ENCODE results near the gene GABBR2. TPM values are rescaled to one million over a fixed set of nuclear protein-coding genes. Genes with fewer than 3 reads are reported as not detected.

GABBR2 gene
- total and polyA plus RNA-seq, 9 of the 15 experiments (the other 6 are each of a cell fraction or from before 2014, with no cell fraction given): 0.15 to 1.9 (median 0.32) TPM

GRCh38 chr9:98375138-98375726 is 333.5 kb downstream of the GABBR2 start (continued):
- TF ChIP-seq REST (IDR thresholded peaks at IDR 0.05; ENCODE audit: borderline replicate concordance) (no peak), REST (CRISPR knock-in tag; IDR thresholded peaks at IDR 0.05; ENCODE audit: low read depth) (no peak), CHD4 (IDR thresholded peaks at IDR 0.05; ENCODE audit: insufficient read depth, insufficient replicate concordance, low read depth, low read length, poor library complexity, severe bottlenecking) (no peak), RBM15 (IDR thresholded peaks at IDR 0.05; ENCODE audit: insufficient read depth, low read length) (no peak), MCM2 (IDR thresholded peaks at IDR 0.05; ENCODE audit: low read depth) (no peak), MTA2 (IDR thresholded peaks at IDR 0.05; ENCODE audit: low read depth) (no peak), BRD9 (IDR thresholded peaks at IDR 0.05; ENCODE audit: low read depth, partially characterized antibody) (no peak), TBL1XR1 (IDR thresholded peaks at IDR 0.05; ENCODE audit: low read length in 2 of 2) (peak in 1 of 2 experiments; percentile 71; a peak in 1 of 4 replicates), NR2F6 (CRISPR knock-in tag; IDR thresholded peaks at IDR 0.05) (no peak), RAD51 (IDR thresholded peaks at IDR 0.05; ENCODE audit: borderline replicate concordance, low read depth) (no peak), HDAC8 (tag; IDR thresholded peaks at IDR 0.05) (no peak), ZNF830 (CRISPR knock-in tag; IDR thresholded peaks at IDR 0.05) (no peak), ZNF766 (CRISPR knock-in tag; conservative IDR thresholded peaks at IDR 0.05) (no peak), NRF1 (conservative IDR thresholded peaks at IDR 0.05 in 1 of 2, IDR thresholded peaks at IDR 0.05 in 1 of 2) (peak in 1 of 2 experiments; percentile 26; a peak in 1 of 4 replicates), RREB1 (CRISPR knock-in tag; IDR thresholded peaks at IDR 0.05) (no peak)

Measured in K562 (cell line).